Measurements from ENCODE around the gene XPO5.

- TF ChIP-seq FOXM1 (IDR thresholded peaks at IDR 0.05; ENCODE audit: low read depth), result no peak
- no peak for TF ChIP-seq SIN3A (IDR thresholded peaks at IDR 0.05; ENCODE audit: borderline replicate concordance, low read depth, low read length)
- TF ChIP-seq CTCF (IDR thresholded peaks at IDR 0.05), result no peak
- no peak for TF ChIP-seq EZH2phosphoT487 (IDR thresholded peaks at IDR 0.05; ENCODE audit: borderline replicate concordance, low read depth)
Observed at GRCh38 chr6:43621078-43621835, 45.4 kb upstream of the XPO5 start.
